Suprapubic skin (tissue), 4 donors: ENCODE data around the gene DDX10.

Experiments
- CTCF ChIP-seq, 2 donors: fragments of 200-600 bp in 1 of 2; fragments of 450-650 bp in 1 of 2; sonication (generic) in 1 of 2; IDR thresholded peaks; one replicate each; pipeline ENCODE4 v1.5.1; 2016 to 2019; ENCODE audit warnings: antibody characterized with exemption in 2 of 2, mild to moderate bottlenecking in 1 of 2, moderate library complexity in 1 of 2
- POLR2A ChIP-seq, 2 donors: fragments of 450-650 bp; IDR thresholded peaks; one replicate each; pipeline ENCODE4 v1.6.1; 2017; ENCODE audit warnings: antibody characterized with exemption in 2 of 2, mild to moderate bottlenecking in 2 of 2, moderate library complexity in 2 of 2
- POLR2AphosphoS5 ChIP-seq, 3 donors: sonication (generic); formaldehyde crosslinking; IDR thresholded peaks; one replicate each; pipeline ENCODE4 v1.6.1; 2017; ENCODE audit warnings: antibody characterized with exemption in 3 of 3

- TF ChIP-seq CTCF (IDR thresholded peaks at IDR 0.05) (no peak), POLR2A (IDR thresholded peaks at IDR 0.05) (no peak), POLR2AphosphoS5 (IDR thresholded peaks at IDR 0.05) (no peak)
These were observed 198.7 kb downstream of the DDX10 start for GRCh38 chr11:108863528-108863927.
